Activated CD4-positive, alpha-beta T cell treated with anti-CD3 and anti-CD28 coated beads, Interleukin-2, amount 50 U/mL, for 1 hour (primary cell): Measurements from ENCODE around the gene CBARP.

ENCODE experiments used
- DNase-seq: peaks from one replicate; pipeline ENCODE4 v3.0.0-alpha.2; 2020

CBARP gene

GRCh38 chr19:1262623-1263123, 24.9 kb upstream of the CBARP start:
- no peak for DNase-seq

DNA sequence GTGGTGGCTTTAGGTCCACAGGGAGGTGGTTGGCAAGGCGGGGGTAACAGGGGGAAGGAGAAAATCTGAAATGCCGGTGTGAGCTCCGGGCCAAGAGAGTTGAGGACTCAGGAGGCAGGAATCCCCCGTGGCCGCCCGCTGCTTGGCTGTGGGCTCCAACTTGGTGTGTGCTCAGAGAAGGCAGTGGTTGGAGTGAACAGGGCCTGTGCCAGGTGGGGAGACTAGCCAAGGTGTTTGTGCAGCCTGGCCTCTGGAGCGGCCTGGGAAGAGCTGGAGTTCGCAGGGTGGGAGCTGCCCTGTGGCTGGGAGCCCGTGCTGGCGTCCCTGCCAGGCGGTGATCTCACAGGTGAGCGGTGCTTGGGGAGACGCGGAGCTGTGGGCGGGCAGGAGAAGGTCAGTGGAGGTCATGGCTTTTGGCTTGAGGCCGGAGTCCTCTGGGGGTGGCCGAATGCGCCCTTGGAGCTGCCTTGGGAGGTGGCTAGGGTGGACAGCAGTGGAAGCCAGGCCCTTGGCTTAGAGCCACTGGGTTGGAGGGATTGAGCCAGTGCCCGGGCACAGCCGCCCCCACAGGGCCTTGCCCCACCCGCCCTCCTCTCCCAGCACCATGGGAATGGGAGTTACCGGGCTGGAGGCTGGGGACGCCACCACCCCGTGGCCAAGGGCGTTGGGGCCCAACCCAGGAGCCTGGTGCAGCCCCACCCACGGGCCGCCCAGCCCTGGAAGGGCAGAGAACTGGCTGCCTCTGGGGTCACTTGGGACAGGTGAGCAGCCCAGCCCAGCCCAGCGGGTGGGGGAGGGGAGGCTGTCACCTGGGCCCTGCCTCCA, 24.2 kb upstream of the CBARP start:
- DNase-seq, result no peak

DNA sequence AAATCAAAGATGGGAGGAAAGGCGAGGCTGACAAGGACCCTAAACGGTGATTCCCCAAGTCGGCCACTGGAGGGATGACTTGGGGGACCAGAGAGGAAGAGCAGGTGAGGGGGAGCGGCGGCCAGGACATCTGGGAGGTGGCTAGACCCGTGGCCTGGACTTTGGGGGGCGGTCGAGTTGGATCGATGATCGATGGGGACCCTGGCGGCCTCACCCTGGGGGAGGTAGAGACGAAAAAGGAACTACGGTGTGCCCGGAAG, 23.7 kb upstream of the CBARP start:
- no peak for DNase-seq

DNA sequence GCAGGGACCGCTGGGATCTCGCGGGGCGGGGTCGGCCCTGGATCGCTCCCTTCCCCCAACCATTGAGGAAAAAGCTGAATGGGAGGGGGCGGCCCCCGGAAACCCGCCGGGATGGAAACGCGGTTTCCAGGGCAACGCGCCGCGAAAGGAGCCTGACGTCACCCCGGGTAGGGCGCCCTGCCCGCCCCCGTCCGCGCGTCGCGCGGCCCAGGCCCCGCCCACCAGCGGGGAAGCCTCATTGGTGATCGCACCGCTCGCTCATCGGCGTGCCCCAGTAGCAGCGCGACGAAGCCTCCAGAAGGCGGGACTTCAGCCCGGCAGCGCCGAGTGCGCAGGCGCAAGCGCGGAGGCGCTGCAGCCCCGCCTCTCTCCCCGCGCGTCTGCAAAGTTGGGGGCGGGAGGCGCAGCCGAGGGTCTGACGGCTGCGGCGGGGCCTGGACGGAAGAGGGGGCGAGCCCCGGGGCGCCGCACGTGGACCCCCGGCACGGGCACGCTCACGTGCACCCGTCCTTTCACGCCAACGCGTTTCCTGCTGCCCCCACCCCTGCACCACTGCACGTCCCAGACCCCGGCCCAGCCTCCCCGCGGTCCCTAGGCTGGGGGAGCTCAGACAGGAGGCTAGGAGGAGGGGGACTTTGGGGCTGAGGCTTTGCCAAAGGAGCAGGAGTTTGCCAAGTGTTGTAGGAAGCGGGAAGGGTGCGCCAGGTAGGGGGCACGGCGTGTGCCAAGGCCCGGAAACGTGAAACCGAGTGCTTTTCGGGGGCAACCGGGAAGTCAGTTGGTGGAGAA, 23.1 kb upstream of the CBARP start:
- peak; percentile 97 for DNase-seq

GRCh38 chr19:1259876-1260748, 22.3 kb upstream of the CBARP start:
- DNase-seq, result peak; percentile 49

DNA sequence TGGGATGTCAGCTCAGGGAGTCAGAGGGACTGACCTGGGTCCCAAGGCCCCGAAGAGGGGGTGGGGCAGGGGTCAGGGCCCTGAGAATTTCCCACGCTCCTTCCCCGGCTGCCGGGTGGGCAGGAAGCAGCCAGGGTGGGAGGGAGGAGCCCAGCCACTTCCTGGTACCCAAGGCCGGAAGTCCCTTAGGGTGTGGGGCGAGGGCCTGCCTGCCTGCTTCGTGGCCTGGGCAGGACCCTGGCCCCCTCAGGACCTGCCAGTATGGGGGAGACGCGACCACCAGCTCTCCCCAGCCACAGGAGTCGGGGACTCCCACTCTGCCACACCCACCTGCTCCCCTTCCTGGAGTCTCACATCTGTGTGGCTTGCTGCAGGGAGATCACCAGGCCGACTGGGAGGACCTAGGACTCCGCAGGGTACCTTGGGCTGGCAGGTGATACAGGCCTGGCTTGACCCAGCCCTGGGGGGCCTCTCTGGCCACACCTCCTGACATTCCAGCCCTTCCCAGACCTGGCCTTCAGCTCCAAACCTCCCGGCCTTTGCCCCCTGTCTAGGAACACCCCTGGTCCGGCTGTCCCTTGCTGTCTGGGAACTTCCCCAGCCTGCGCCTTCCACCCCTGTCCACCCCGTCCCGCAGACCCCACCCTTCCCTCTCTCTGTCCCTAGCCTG, 21.5 kb upstream of the CBARP start:
- peak; percentile 58 for DNase-seq

- DNase-seq, result no peak
Observed at GRCh38 chr19:1258707-1259205, 21.0 kb upstream of the CBARP start.

DNA sequence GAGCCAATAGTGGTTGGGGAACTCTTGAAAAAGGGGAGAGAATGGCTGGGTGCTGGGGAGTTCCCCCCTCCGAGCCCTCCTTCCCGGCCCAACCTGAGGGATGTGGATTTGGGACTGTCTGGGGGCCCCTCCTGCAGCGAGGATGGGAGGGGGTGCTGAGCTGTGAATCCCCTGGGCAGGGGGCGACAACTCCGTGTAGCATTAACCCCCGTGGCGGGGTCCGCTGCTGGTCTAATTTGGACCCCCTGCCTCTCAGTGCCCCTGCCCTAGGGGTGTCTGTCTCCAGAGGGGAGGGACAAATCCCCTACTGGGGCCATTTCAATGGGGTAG, 20.3 kb upstream of the CBARP start:
- no peak for DNase-seq

DNA sequence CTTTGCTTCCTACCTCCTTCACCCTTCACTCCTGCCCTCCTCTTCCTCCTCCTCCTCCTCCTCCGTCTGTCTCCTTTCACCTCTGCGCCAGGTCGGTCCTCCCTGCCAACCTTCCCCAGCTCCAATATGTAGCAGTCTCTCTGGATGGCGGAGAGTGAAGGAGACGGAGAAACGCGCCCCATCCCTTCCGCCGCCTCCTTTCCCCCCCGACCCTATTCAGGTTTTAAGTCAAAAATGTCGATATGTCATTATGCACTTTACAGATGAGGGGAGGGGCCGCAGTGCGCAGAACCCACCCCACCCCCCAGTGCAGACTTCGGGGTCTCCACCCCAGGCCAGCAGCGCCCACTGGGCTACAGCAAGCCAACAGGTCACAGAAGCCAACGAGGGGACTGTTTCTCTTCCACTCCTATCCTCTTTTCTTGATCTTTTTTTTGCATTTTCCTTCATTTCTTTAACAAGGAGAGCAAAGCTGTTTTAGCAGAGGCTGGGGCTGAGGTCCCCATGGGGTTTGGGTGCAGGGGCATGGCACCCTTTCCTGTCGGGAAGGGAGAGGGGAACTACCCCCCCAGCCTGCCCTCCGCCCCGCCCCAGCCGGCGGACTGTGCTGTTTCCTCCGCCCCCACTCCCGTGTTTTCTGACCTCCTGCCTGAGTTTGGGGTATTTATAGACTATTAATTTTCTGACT, 19.8 kb upstream of the CBARP start:
- no peak for DNase-seq

- no peak for DNase-seq
Observed at GRCh38 chr19:1256646-1257474, 19.1 kb upstream of the CBARP start.

DNA sequence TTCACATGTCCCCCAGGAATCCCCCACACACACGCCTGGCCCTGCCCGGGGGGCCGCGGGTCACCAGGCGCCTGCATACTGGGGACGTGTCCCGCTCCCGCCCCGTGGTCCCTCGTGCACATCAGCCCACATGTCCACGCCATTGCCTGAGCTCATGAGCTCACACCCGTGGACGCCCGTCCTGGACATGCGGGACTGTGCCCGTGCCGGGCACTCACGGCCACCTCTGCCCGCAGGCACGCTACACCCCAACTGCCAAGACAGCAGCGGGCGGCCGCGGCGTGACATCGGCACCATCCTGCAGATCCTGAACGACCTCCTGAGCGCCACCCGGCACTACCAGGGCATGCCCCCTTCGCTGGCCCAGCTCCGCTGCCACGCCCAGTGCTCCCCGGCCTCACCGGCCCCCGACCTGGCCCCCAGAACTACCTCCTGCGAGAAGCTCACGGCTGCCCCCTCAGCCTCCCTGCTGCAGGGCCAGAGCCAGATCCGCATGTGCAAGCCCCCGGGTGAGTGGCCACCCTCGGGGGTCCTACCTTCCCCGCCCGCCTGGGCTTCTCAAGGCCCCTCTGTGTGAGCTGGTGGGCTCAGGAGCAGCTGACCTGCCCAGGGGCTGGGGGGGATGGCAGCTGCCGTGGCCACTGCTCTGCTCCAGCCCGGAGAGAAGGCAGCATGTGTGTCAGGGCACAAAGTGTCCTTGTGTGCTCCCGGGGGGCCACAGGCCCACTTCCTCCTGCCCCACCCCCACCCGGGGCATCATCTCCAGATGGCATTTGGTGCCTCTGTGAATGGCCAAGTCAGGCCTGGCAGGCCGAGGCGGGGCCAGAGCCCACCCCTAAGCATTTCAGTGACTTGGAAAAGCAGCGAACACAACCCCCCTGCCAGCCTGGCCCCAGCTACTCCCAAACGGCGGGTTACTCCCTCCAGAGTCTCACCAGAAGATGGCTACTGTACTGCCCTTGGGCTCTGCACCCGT, 17.7 kb upstream of the CBARP start:
- no peak for DNase-seq

GRCh38 chr19:1254530-1255185, 16.9 kb upstream of the CBARP start:
- no peak for DNase-seq

GRCh38 chr19:1254081-1254527, 16.3 kb upstream of the CBARP start:
- DNase-seq, result no peak

DNA sequence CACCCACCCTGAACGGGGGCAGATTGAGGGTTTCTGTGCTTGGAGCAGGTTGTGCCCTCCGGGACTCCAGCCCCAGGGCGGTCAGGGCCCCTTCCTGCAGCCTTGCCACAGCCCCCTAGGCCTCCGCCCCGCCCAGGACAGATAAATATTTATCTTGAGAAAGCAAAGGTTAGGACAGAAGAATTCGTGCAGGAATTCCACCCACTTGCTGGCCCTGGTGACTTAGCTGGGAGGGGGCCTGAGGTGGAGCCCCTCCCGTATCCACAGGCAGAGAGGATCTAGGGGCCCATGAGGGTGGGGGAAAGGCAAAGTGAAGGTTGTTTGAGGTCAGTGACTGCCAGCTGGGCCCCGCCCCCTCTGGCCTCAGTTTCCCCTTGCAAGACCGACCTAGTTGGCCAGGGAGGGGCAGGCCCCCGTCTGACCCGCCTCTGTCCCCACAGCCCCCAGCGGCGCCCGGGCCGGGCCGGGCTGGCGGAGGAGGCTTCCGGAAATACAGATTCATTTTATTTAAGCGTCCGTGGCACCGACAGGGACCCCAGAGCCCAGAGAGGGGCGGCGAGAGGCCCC, 15.8 kb upstream of the CBARP start:
- DNase-seq, result no peak

- DNase-seq, result peak; percentile 73
Observed at GRCh38 chr19:1252821-1253513, 15.2 kb upstream of the CBARP start.

DNA sequence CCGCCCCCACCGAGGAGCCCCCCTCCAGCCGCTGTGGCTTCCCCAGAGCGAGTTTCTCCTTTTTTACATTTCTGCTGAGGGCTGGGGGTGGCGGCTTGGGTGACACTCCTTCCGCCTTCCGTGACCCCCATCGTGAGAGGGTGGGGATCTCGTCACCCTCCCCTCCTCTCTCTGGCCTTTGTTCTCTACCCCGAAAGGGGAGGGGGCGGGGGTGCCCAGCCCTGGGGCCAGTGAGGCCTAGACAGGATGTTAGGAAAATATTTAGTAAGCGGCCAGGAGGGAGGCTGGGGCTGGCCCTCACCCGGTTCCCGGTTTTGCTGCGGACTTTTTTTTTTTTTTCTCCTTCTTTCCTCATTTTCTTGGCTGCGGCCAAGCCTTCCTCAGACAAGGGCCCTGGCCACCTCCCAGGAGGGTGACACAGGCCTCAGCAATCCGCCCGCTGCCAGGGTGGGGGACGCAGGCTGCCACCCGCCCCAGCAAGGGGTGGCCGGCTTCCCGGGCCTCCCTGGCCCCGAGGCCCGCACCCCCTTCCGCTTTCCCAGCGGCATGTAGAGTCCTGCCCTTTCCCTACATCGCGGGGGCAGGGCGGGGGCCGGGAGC, 14.5 kb upstream of the CBARP start:
- peak; percentile 55 for DNase-seq

DNA sequence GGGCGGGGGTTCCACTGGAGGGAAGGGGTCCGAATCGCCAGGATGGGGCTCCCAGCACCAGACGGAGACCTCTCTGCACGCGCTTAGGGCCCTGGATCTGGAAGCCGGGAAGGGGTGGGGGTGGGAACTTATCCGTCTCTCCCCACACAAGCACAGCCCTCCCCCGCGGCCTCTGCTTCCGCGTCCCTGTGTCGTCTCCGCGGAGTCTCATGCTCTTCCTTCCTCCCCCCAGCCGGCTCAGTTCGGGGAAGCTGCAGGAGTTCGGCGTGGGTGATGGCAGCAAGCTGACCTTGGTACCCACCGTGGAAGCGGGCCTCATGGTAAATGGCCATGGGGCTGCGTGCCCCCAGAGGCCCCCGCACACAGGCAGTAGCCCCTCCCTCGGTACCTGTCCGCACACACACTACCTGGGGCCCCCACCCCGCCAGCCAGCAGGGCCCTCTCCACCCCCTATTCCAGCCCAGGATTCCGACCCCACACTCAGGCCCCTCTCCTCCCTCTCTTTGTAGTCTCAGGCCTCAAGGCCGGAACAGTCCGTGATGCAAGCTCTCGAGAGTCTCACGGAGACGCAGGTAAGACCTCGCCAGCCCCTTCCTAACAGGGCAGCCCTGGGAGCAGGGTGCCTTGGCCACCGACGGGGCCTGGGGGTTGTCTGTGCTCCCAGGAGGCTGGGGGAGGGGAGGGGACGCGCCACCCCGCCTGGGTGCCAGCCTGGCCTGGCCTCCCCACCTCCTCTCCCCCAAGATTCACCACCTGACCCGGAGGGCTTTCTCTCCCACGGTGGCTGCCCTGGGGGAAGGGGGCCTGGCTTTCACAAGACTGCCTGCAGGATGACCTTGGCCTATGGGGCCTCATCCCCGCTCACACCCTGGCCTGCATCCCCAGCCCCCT, 13.8 kb upstream of the CBARP start:
- DNase-seq, result peak; percentile 60
